PC-9 (cell line): ENCODE data around the gene SEC24B. TPM values are rescaled to one million over a fixed set of nuclear protein-coding genes. Genes with fewer than 3 reads are reported as not detected.

Experiments
- BruUV-seq: library from RNA; stranded (reverse); fragments of 400-500 nt; replicated peaks from 2 replicates; lab custom pipeline; 2021; lab: Mats Ljungman, UMichigan
- CTCF ChIA-PET: fragments of 300-600 bp; sonication (Branson Sonifier 250); formaldehyde crosslinking; loops from one replicate; lab custom pipeline; 2022; ENCODE audit warnings: antibody characterized with exemption; lab: Charles Lee
- POLR2A ChIA-PET: fragments of 300-600 bp; sonication (Branson Sonifier 250); formaldehyde crosslinking; loops from one replicate; lab custom pipeline; 2022; ENCODE audit warnings: antibody characterized with exemption; ENCODE audit not compliant: unreplicated experiment; lab: Charles Lee
- DNase-seq, 2 experiments: peaks; one replicate each; pipeline versions ENCODE4 v3.0.0 to v3.0.0-alpha.2; 2015 to 2022; ENCODE audit warnings: mixed read lengths in 1 of 2
- H2AFZ ChIP-seq: fragments of 200-600 bp; sonication (generic); 2 replicates; pipeline ENCODE4 v1.8.1; 2017; ENCODE audit warnings: antibody characterized with exemption
- H3F3A ChIP-seq: fragments of 200-600 bp; sonication (generic); 2 replicates; pipeline ENCODE4 v1.8.1; 2017; ENCODE audit warnings: antibody characterized with exemption, mild to moderate bottlenecking, low read depth; ENCODE audit not compliant: insufficient read depth
- H3K27ac ChIP-seq: fragments of 200-600 bp; sonication (generic); 2 replicates; pipeline ENCODE4 v1.6.1; 2016; ENCODE audit warnings: mixed run types
- H3K27me3 ChIP-seq: fragments of 200-600 bp; sonication (generic); 2 replicates; pipeline ENCODE4 v1.6.1; 2016; ENCODE audit warnings: low read depth, mixed run types; ENCODE audit not compliant: insufficient read depth
- H3K36me3 ChIP-seq: fragments of 200-600 bp; sonication (generic); 2 replicates; pipeline ENCODE4 v1.6.1; 2016; ENCODE audit warnings: low read depth, mixed run types
- H3K4me1 ChIP-seq: fragments of 200-600 bp; sonication (generic); replicated peaks from 2 replicates; pipeline ENCODE4 v1.6.1; 2016; ENCODE audit warnings: mixed run types; ENCODE audit not compliant: insufficient read depth
- H3K4me2 ChIP-seq: fragments of 200-600 bp; sonication (generic); 2 replicates; pipeline ENCODE4 v1.6.1; 2017; ENCODE audit warnings: mixed run types
- H3K4me3 ChIP-seq: fragments of 200-600 bp; sonication (generic); 2 replicates; pipeline ENCODE4 v1.6.1; 2016; ENCODE audit warnings: mixed run types
- H3K79me2 ChIP-seq: fragments of 200-600 bp; sonication (generic); 2 replicates; pipeline ENCODE4 v1.6.1; 2017; ENCODE audit warnings: low read depth, mixed run types
- H3K9me2 ChIP-seq: fragments of 200-600 bp; sonication (generic); 2 replicates; pipeline ENCODE4 v1.8.1; 2017; ENCODE audit warnings: mild to moderate bottlenecking; ENCODE audit not compliant: insufficient read depth
- H3K9me3 ChIP-seq: fragments of 200-600 bp; sonication (generic); 2 replicates; pipeline ENCODE4 v1.8.1; 2016; ENCODE audit warnings: low read depth; ENCODE audit not compliant: insufficient read depth
- H4K20me1 ChIP-seq: fragments of 200-600 bp; sonication (generic); 2 replicates; pipeline ENCODE4 v1.8.1; 2017; ENCODE audit not compliant: insufficient read depth
- CTCF ChIP-seq: fragments of 200-600 bp; sonication (generic); conservative IDR thresholded peaks from 2 replicates; pipeline ENCODE4 v1.6.1; 2017; ENCODE audit warnings: mixed run types, antibody characterized with exemption, mild to moderate bottlenecking, moderate library complexity
- EZH2 ChIP-seq: fragments of 200-600 bp; sonication (generic); IDR thresholded peaks from 2 replicates; pipeline ENCODE4 v1.8.0; 2017; ENCODE audit warnings: antibody characterized with exemption, low read depth
- intact Hi-C: fragments of 100-400 bp; cut with micrococcal nuclease; formaldehyde crosslinking; loops from one replicate; pipeline ENCODE4 v1.10.0; 2022; ENCODE audit not compliant: unreplicated experiment
- total RNA-seq: library from RNA; stranded (reverse); gene quantifications from 2 replicates; pipeline ENCODE4 v1.2.3, GENCODE V29; 2021

The SEC24B gene
- total RNA-seq, 1 experiment from 2014 or later = 21.7 TPM

DNA sequence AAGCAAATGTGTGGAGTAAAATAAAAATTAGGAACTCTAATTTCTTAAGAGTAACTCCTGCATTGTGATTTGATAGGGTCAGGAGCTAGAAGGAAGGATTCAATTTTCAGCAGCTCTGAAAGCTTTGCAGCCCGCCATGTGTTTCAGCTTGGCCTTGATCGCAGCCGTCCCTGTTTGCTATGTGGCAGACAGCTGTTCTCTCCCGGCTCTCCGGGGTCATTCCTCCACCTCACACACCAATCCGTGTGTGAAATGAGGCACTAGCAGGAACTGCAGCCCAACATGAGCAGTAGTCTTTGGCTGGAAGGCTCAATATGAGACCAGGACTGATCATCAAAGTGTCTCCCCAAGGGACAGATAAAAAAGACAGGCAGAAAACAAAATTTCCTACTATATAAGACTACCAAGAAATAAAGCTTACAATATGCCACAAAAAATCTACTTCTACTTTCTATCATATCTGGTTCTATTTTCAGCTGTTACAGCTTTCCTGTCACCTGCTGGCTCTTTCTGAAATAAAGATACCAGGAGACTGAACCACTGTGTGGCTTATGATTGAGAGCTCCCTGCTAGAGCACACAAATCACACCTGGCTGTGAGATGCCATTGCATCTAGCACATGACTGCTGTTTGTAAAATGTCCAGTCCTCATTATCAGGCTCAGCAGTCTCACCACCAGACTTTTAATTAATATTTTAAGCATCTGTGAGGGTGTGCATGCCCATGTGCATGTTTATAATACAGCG, 44.1 kb upstream of the SEC24B start:
- H3K9me3 ChIP-seq = no peaks in the 10 kb centered on the region
- intact Hi-C loops = loop anchor here (10.0 kb wide), 1 partner anchor 1355 kb away; no protein-coding TSS in a partner anchor
- H3K4me2 ChIP-seq = no peak overlapping the region
- H3K9me2 ChIP-seq = no peaks in the 10 kb centered on the region
- no peak overlapping the region for H3K4me3 ChIP-seq
- no peaks in the 10 kb centered on the region for H3K27me3 ChIP-seq
- no peaks in the 10 kb centered on the region for H3K36me3 ChIP-seq
- H3K27ac ChIP-seq = no peak overlapping the region
- H2AFZ ChIP-seq = no peak overlapping the region
- H4K20me1 ChIP-seq = no peaks in the 10 kb centered on the region
- no peaks in the 10 kb centered on the region for H3F3A ChIP-seq
- no TSS peak for BruUV-seq
- TF ChIP-seq CTCF (no peak), EZH2 (no peak)
- no peaks in the 10 kb centered on the region for H3K79me2 ChIP-seq
- CTCF ChIA-PET = no interaction called here
- POLR2A ChIA-PET = no interaction called here
- H3K4me1 ChIP-seq = no peaks in the 10 kb centered on the region
- DNase-seq = no peak

- H3K4me2 ChIP-seq = no peak overlapping the region
- DNase-seq = no peak
- ChIA-PET CTCF (no interaction called here), POLR2A (no interaction called here)
- no peaks in the 10 kb centered on the region for H3K9me2 ChIP-seq
- intact Hi-C loops = loop anchor here (10.0 kb wide), 1 partner anchor 1355 kb away; no protein-coding TSS in a partner anchor
- H3K79me2 ChIP-seq = no peaks in the 10 kb centered on the region
- no peaks in the 10 kb centered on the region for H3K9me3 ChIP-seq
- H3K27ac ChIP-seq = no peak overlapping the region
- H3F3A ChIP-seq = no peaks in the 10 kb centered on the region
- no peaks in the 10 kb centered on the region for H3K36me3 ChIP-seq
- TF ChIP-seq CTCF = no peak
- H3K4me3 ChIP-seq = no peak overlapping the region
- no peaks in the 10 kb centered on the region for H3K27me3 ChIP-seq
- H4K20me1 ChIP-seq = no peaks in the 10 kb centered on the region
- H3K4me1 ChIP-seq = no peaks in the 10 kb centered on the region
- no TSS peak for BruUV-seq
- H2AFZ ChIP-seq = no peak overlapping the region
These were observed 43.4 kb upstream of the SEC24B start for GRCh38 chr4:109390115-109390768.

- Histone ChIP-seq H3K4me2 (no peak overlapping the region), H3K9me2 (no peaks in the 10 kb centered on the region), H3K4me1 (no peaks in the 10 kb centered on the region), H4K20me1 (no peaks in the 10 kb centered on the region), H3K27ac (no peak overlapping the region), H3K79me2 (no peaks in the 10 kb centered on the region), H3K9me3 (no peaks in the 10 kb centered on the region), H3K36me3 (no peaks in the 10 kb centered on the region), H3K4me3 (no peak overlapping the region), H3F3A (no peaks in the 10 kb centered on the region), H2AFZ (no peak overlapping the region), H3K27me3 (no peaks in the 10 kb centered on the region)
- DNase-seq = no peak
- no TSS peak for BruUV-seq
- POLR2A ChIA-PET = no interaction called here
- CTCF ChIA-PET = no interaction called here
- intact Hi-C loops = loop anchor here (10.0 kb wide), 1 partner anchor 1361 kb away; no protein-coding TSS in a partner anchor
- no peak for TF ChIP-seq EZH2
These were observed 37.9 kb upstream of the SEC24B start for GRCh38 chr4:109395694-109396093.
